Measurements from ENCODE around the gene MDM2.

DNA sequence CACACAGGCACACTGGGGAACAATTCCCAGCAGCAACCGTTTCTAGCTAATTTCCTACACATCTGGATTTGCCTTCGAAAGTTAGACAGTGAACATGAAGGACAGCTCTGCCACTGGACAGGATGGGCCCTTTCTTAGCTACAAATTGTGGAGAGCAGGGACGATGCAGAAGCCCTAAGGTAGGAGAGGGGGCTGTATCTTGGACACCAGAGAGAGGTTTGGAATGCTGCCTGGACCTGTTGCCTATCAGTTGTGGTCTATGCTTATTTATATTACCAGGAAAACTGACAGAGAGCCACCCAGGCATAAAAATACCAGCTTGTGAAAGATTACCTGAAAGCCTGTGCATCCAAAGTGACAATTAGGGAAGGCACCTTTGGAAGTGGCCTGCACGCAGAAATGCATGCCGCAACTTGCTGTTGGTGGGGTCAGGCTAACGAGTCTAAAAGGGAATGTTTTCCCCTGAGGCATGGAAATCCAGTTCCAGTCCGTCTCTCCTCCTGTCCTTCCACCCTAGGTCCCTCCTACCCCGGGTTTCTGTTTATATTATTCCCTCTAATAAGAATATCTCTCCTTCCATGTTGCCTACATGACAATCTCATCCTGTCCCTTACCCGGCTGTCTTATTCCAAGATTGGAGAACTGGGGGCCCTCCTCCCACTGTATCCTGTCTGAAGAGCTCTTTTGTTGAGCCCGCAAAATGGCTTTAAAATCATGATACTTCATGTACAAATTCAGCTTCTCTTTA, 60.2 kb downstream of the MDM2 start:
- TF ChIP-seq GATA4 (IDR thresholded peaks at IDR 0.05; ENCODE audit: borderline replicate concordance, low read depth): no peak
- no peak for TF ChIP-seq JUND (CRISPR knock-in tag; IDR thresholded peaks at IDR 0.05)
- TF ChIP-seq, protein P1, sequence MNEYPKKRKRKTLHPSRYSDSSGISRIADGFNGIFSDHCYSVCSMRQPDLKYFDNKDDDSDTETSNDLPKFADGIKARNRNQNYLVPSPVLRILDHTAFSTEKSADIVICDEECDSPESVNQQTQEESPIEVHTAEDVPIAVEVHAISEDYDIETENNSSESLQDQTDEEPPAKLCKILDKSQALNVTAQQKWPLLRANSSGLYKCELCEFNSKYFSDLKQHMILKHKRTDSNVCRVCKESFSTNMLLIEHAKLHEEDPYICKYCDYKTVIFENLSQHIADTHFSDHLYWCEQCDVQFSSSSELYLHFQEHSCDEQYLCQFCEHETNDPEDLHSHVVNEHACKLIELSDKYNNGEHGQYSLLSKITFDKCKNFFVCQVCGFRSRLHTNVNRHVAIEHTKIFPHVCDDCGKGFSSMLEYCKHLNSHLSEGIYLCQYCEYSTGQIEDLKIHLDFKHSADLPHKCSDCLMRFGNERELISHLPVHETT (CRISPR knock-in tag; conservative IDR thresholded peaks at IDR 0.05): no peak
- no peak for TF ChIP-seq ZHX1 (CRISPR knock-in tag; IDR thresholded peaks at IDR 0.05; ENCODE audit: low read depth)
- no peak for TF ChIP-seq SRF (IDR thresholded peaks at IDR 0.05; ENCODE audit: low read depth, low read length)
- TF ChIP-seq CEBPB (IDR thresholded peaks at IDR 0.05; ENCODE audit: borderline replicate concordance, low read depth, low read length): no peak

Measured in HepG2 (cell line).